ENCODE results near the gene STOX2. TPM values are rescaled to one million over a fixed set of nuclear protein-coding genes. Genes with fewer than 3 reads are reported as not detected.

The STOX2 gene
- total RNA-seq, 1 experiment from 2014 or later = 5.6 TPM

- no peak for DNase-seq
- H3K4me1 ChIP-seq = no peaks in the 10 kb centered on the region
- H3K27ac ChIP-seq = no peak overlapping the region
- no peaks in the 10 kb centered on the region for H3K9me3 ChIP-seq (replicated peaks)
- H3K4me3 ChIP-seq = no peak overlapping the region
- no peaks in the 10 kb centered on the region for H3K27me3 ChIP-seq
- no peaks in the 10 kb centered on the region for H3K36me3 ChIP-seq
Measured at GRCh38 chr4:183995570-183995969, 90.5 kb downstream of the STOX2 start.

GRCh38 chr4:183996868-183997267 is 91.8 kb downstream of the STOX2 start:
- Histone ChIP-seq H3K27me3 (no peaks in the 10 kb centered on the region), H3K4me3 (no peak overlapping the region), H3K4me1 (no peaks in the 10 kb centered on the region), H3K36me3 (no peaks in the 10 kb centered on the region), H3K9me3 (replicated peaks) (no peaks in the 10 kb centered on the region), H3K27ac (no peak overlapping the region)
- DNase-seq = no peak

- Histone ChIP-seq H3K4me1 (no peaks in the 10 kb centered on the region), H3K27me3 (no peaks in the 10 kb centered on the region), H3K4me3 (no peak overlapping the region), H3K9me3 (replicated peaks) (no peaks in the 10 kb centered on the region), H3K27ac (no peak overlapping the region), H3K36me3 (no peaks in the 10 kb centered on the region)
- no peak for DNase-seq
Measured at GRCh38 chr4:183999435-183999834, 94.3 kb downstream of the STOX2 start.

GRCh38 chr4:184000457-184001396 is 95.6 kb downstream of the STOX2 start:
- Histone ChIP-seq H3K36me3 (no peaks in the 10 kb centered on the region), H3K9me3 (replicated peaks) (no peaks in the 10 kb centered on the region), H3K27me3 (no peaks in the 10 kb centered on the region), H3K4me1 (no peaks in the 10 kb centered on the region), H3K4me3 (no peak overlapping the region), H3K27ac (no peak overlapping the region)
- no peak for DNase-seq

- no peaks in the 10 kb centered on the region for H3K9me3 ChIP-seq (replicated peaks)
- H3K4me1 ChIP-seq = no peaks in the 10 kb centered on the region
- no peaks in the 10 kb centered on the region for H3K27me3 ChIP-seq
- H3K27ac ChIP-seq = no peak overlapping the region
- H3K36me3 ChIP-seq = no peaks in the 10 kb centered on the region
- DNase-seq = no peak
- H3K4me3 ChIP-seq = no peak overlapping the region
Measured at GRCh38 chr4:184003433-184003832, 98.3 kb downstream of the STOX2 start.

GRCh38 chr4:184007891-184008290 is 102.8 kb downstream of the STOX2 start:
- no peak overlapping the region for H3K4me3 ChIP-seq
- H3K27me3 ChIP-seq = no peaks in the 10 kb centered on the region
- no peaks in the 10 kb centered on the region for H3K36me3 ChIP-seq
- H3K9me3 ChIP-seq (replicated peaks) = no peaks in the 10 kb centered on the region
- no peak for DNase-seq
- no peak overlapping the region for H3K27ac ChIP-seq
- H3K4me1 ChIP-seq = no peaks in the 10 kb centered on the region

- Histone ChIP-seq H3K36me3 (no peaks in the 10 kb centered on the region), H3K27ac (no peak overlapping the region), H3K27me3 (no peaks in the 10 kb centered on the region), H3K4me3 (no peak overlapping the region), H3K4me1 (no peaks in the 10 kb centered on the region), H3K9me3 (replicated peaks) (no peaks in the 10 kb centered on the region)
- DNase-seq = no peak
Measured at GRCh38 chr4:184010696-184011095, 105.6 kb downstream of the STOX2 start.

GRCh38 chr4:184011826-184012380 is 106.8 kb downstream of the STOX2 start:
- H3K27ac ChIP-seq = no peak overlapping the region
- no peak overlapping the region for H3K4me3 ChIP-seq
- H3K36me3 ChIP-seq = no peaks in the 10 kb centered on the region
- H3K9me3 ChIP-seq (replicated peaks) = no peaks in the 10 kb centered on the region
- no peak for DNase-seq
- H3K4me1 ChIP-seq = no peaks in the 10 kb centered on the region
- H3K27me3 ChIP-seq = no peaks in the 10 kb centered on the region

GRCh38 chr4:184012937-184013336 is 107.8 kb downstream of the STOX2 start:
- Histone ChIP-seq H3K36me3 (no peaks in the 10 kb centered on the region), H3K4me1 (no peaks in the 10 kb centered on the region), H3K4me3 (no peak overlapping the region), H3K9me3 (replicated peaks) (no peaks in the 10 kb centered on the region), H3K27me3 (no peaks in the 10 kb centered on the region), H3K27ac (no peak overlapping the region)
- no peak for DNase-seq

GRCh38 chr4:184014301-184014700 is 109.2 kb downstream of the STOX2 start:
- Histone ChIP-seq H3K36me3 (no peaks in the 10 kb centered on the region), H3K4me3 (no peak overlapping the region), H3K9me3 (replicated peaks) (no peaks in the 10 kb centered on the region), H3K4me1 (no peaks in the 10 kb centered on the region), H3K27me3 (no peaks in the 10 kb centered on the region), H3K27ac (no peak overlapping the region)
- DNase-seq = no peak

GRCh38 chr4:184016759-184017668 is 111.9 kb downstream of the STOX2 start:
- H3K27ac ChIP-seq = no peak overlapping the region
- H3K27me3 ChIP-seq = no peaks in the 10 kb centered on the region
- H3K4me3 ChIP-seq = no peak overlapping the region
- H3K36me3 ChIP-seq = no peaks in the 10 kb centered on the region
- H3K4me1 ChIP-seq = no peaks in the 10 kb centered on the region
- no peaks in the 10 kb centered on the region for H3K9me3 ChIP-seq (replicated peaks)
- no peak for DNase-seq

- no peaks in the 10 kb centered on the region for H3K27me3 ChIP-seq
- H3K4me1 ChIP-seq = no peaks in the 10 kb centered on the region
- DNase-seq = no peak
- no peaks in the 10 kb centered on the region for H3K9me3 ChIP-seq (replicated peaks)
- no peak overlapping the region for H3K4me3 ChIP-seq
- no peaks in the 10 kb centered on the region for H3K36me3 ChIP-seq
- no peak overlapping the region for H3K27ac ChIP-seq
Measured at GRCh38 chr4:184019076-184019475, 114.0 kb downstream of the STOX2 start.

GRCh38 chr4:184019667-184020623 is 114.8 kb downstream of the STOX2 start:
- Histone ChIP-seq H3K27ac (no peak overlapping the region), H3K4me3 (no peak overlapping the region)

GRCh38 chr4:184021389-184021788 is 116.3 kb downstream of the STOX2 start:
- no peaks in the 10 kb centered on the region for H3K36me3 ChIP-seq
- no peaks in the 10 kb centered on the region for H3K4me1 ChIP-seq
- no peaks in the 10 kb centered on the region for H3K9me3 ChIP-seq (replicated peaks)
- H3K27ac ChIP-seq = no peak overlapping the region
- H3K4me3 ChIP-seq = no peak overlapping the region
- no peaks in the 10 kb centered on the region for H3K27me3 ChIP-seq
- DNase-seq = no peak

More at GRCh38 chr4:184019667-184020623, 114.8 kb downstream of the STOX2 start:
- Histone ChIP-seq H3K27me3 (no peaks in the 10 kb centered on the region), H3K36me3 (no peaks in the 10 kb centered on the region), H3K9me3 (replicated peaks) (no peaks in the 10 kb centered on the region), H3K4me1 (no peaks in the 10 kb centered on the region)
- DNase-seq = no peak
